CD4-positive, alpha-beta memory T cell (primary cell): ENCODE measurements around the gene PTGER4. TPM values are rescaled to one million over a fixed set of nuclear protein-coding genes. Genes with fewer than 3 reads are reported as not detected.

ENCODE experiments used
- CTCF ChIA-PET: fragments of 350-600 bp; sonication (Branson Sonifier 250); formaldehyde crosslinking; loops from one replicate; lab custom pipeline; 2021; ENCODE audit warnings: inconsistent platforms; ENCODE audit not compliant: partially characterized antibody; lab: Charles Lee
- POLR2A ChIA-PET: fragments of 350-600 bp; sonication (Branson Sonifier 250); formaldehyde crosslinking; loops from one replicate; lab custom pipeline; 2021; ENCODE audit not compliant: partially characterized antibody; lab: Charles Lee
- DNase-seq, 5 donors: peaks; one replicate each; pipeline versions ENCODE4 v3.0.0 to v3.0.0-alpha.2; 2020 to 2022; ENCODE audit warnings: mixed read lengths in 1 of 5
- H3K27ac ChIP-seq: one replicate; pipeline ENCODE4 v1.7.0; 2013; ENCODE audit warnings: low read depth, low read length
- H3K27me3 ChIP-seq: 2 replicates; pipeline ENCODE4 v1.7.0; 2013; ENCODE audit warnings: mild to moderate bottlenecking, low read length, moderate library complexity; ENCODE audit not compliant: insufficient read depth
- H3K36me3 ChIP-seq: 2 replicates; pipeline ENCODE4 v1.7.0; 2013; ENCODE audit warnings: mild to moderate bottlenecking, low read length, moderate library complexity; ENCODE audit not compliant: insufficient read depth
- H3K4me1 ChIP-seq: 2 replicates; pipeline ENCODE4 v1.7.0; 2013; ENCODE audit warnings: mild to moderate bottlenecking, low read length, moderate library complexity; ENCODE audit not compliant: insufficient read depth
- H3K4me3 ChIP-seq, 2 donors: one replicate each; pipeline ENCODE4 v1.7.0; 2013; ENCODE audit warnings: low read length in 2 of 2, mild to moderate bottlenecking in 1 of 2
- H3K9me3 ChIP-seq, 2 donors: one replicate each; pipeline ENCODE4 v1.7.0; 2013; ENCODE audit warnings: low read length in 2 of 2, control low read depth in 1 of 2; ENCODE audit not compliant: control insufficient read depth in 1 of 2
- H3K27ac Mint-ChIP-seq, 7 donors: one replicate each; pipeline ENCODE4 v1.8.0; 2020 to 2021; ENCODE audit warnings: mixed read lengths in 7 of 7, mild to moderate bottlenecking in 6 of 7, inconsistent platforms in 3 of 7, moderate library complexity in 3 of 7
- H3K27me3 Mint-ChIP-seq, 2 donors: one replicate each; pipeline ENCODE4 v1.8.0; 2020 to 2021; ENCODE audit warnings: mixed read lengths in 2 of 2
- H3K36me3 Mint-ChIP-seq, 2 donors: one replicate each; pipeline ENCODE4 v1.8.0; 2020 to 2021; ENCODE audit warnings: mixed read lengths in 2 of 2, inconsistent platforms in 1 of 2, mild to moderate bottlenecking in 1 of 2
- H3K4me1 Mint-ChIP-seq, 4 donors: one replicate each; pipeline ENCODE4 v1.8.0; 2020 to 2021; ENCODE audit warnings: mixed read lengths in 4 of 4, mild to moderate bottlenecking in 1 of 4
- H3K4me3 Mint-ChIP-seq, 8 donors: one replicate each; pipeline ENCODE4 v1.8.0; 2020 to 2021; ENCODE audit warnings: mixed read lengths in 8 of 8, mild to moderate bottlenecking in 7 of 8, moderate library complexity in 6 of 8, inconsistent platforms in 3 of 8
- H3K9me3 Mint-ChIP-seq, 8 donors: one replicate each; pipeline ENCODE4 v1.8.0; 2020 to 2021; ENCODE audit warnings: mixed read lengths in 8 of 8, mild to moderate bottlenecking in 5 of 8, inconsistent platforms in 3 of 8, moderate library complexity in 1 of 8
- intact Hi-C: fragments of 100-400 bp; cut with micrococcal nuclease; formaldehyde crosslinking; loops from one replicate; pipeline ENCODE4 v1.15.1; 2023
- polyA plus RNA-seq, 2 donors: library from polyadenylated mRNA; unstranded; fragments of 300-500 nt; fragmentation: Illumina TruSeq; gene quantifications; one replicate each; pipeline ENCODE4 v1.2.3, GENCODE V29; 2021
- total RNA-seq, 2 experiments: library from RNA; stranded (reverse); gene quantifications; one replicate each; pipeline ENCODE4 v1.2.3, GENCODE V29; 2021

Gene PTGER4
- total and polyA plus RNA-seq, 4 experiments from 2014 or later, result 59.3 to 106 (median 63.8) TPM

DNA sequence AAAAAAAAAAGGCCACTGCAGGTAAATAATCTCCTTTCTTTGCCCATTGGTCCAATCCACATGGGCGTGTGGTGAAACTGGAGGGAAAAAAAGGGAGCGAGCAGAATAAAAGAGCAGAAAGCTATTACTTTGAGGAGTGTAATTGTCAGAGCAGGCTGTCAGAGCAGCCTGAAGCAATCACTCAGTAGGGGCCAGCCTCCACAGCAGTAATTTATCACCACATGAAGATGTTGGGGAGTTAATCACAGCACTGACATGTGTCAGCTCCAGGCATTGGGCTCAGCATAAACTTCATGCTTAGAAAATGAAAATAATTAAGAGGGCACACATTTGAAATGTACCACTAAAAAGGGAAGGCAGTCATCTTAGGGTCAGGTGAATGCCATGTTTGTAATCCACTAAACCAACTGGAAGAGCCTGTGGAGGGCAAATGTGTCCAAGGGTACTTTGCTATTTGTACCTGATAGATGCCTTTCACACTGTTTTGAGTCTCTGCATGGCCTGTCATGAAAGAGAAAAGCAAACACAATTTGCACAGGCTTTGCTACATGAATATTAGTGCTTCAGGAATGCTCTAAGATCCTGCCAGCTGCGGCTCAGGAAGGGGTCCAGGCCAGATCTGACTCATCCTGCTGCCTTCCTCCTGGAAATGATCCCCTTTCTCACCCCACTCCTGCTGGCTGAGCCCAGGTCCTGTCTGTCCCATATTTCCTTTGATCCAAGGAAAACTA lies 2.9 kb upstream of the PTGER4 start:
- no peak for DNase-seq
- peak overlapping the region; percentile 50 for H3K27ac ChIP-seq
- Mint-ChIP-seq H3K9me3 (peaks cover 0 to 6% (median under 1%) of the 10 kb centered on the region in 8 donors), H3K4me1 (peaks cover 51 to 84% (median 61%) of the 10 kb centered on the region in 4 donors), H3K4me3 (peak overlapping the region in 6 of 8 donors; percentile 8 to 75 (median 31)), H3K27me3 (no peaks in the 10 kb centered on the region), H3K36me3 (peaks cover 14 to 18% of the 10 kb centered on the region in 2 donors), H3K27ac (peak overlapping the region; percentile 80 to 98 (median 92))
- no peaks in the 10 kb centered on the region for H3K36me3 ChIP-seq
- no peak overlapping the region for H3K4me3 ChIP-seq
- ChIA-PET CTCF (interaction anchor here (1.8 to 2.6 kb wide), 3 partner anchors 11 to 24 kb away, joined by 5 to 7 read pairs (median 6); no protein-coding TSS in a partner anchor), POLR2A (interaction anchor here (0.5 to 8.5 kb wide), 13 partner anchors 9 to 1573 kb away, joined by 3 to 158 read pairs (median 4); no protein-coding TSS in a partner anchor)
- intact Hi-C loops, result loop anchor here (5.0 kb wide), 1 partner anchor 1404 kb away; no protein-coding TSS in a partner anchor
- no peaks in the 10 kb centered on the region for H3K9me3 ChIP-seq
- H3K27me3 ChIP-seq, result no peaks in the 10 kb centered on the region
- peaks cover 69% of the 10 kb centered on the region for H3K4me1 ChIP-seq

DNA sequence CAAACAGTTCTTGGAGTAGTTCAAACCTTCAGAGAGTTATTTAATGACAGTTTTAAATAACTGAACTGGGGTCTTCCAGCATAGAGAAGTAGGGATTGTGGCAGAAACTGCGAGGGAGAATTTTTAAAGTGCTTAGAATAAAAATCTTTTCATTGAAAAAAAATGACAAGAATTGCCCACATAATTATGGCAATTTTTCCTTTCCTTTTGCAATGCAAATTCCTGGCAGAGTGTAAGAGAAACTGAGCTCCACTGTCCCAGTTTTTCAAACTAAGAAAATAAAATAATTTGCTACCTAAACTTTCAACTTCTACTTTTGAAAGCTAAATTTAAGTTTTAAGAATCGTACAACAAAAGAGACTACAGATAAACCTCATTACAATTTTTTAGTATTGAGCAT lies 2.3 kb upstream of the PTGER4 start:
- Histone ChIP-seq H3K4me1 (peaks cover 64% of the 10 kb centered on the region), H3K9me3 (no peaks in the 10 kb centered on the region), H3K4me3 (no peak overlapping the region), H3K36me3 (no peaks in the 10 kb centered on the region), H3K27me3 (no peaks in the 10 kb centered on the region), H3K27ac (peak overlapping the region; percentile 50)
- ChIA-PET POLR2A (interaction anchor here (0.5 to 8.5 kb wide), 10 partner anchors 8 to 1573 kb away, joined by 3 to 158 read pairs (median 4); no protein-coding TSS in a partner anchor), CTCF (interaction anchor here (1.0 to 2.6 kb wide), 4 partner anchors 12 to 25 kb away, joined by 3 to 7 read pairs (median 6); no protein-coding TSS in a partner anchor)
- intact Hi-C loops, result loop anchor here (5.0 kb wide), 1 partner anchor 1405 kb away; no protein-coding TSS in a partner anchor
- Mint-ChIP-seq H3K9me3 (peaks cover 0 to 9% (median 1%) of the 10 kb centered on the region in 8 donors), H3K27ac (peak overlapping the region in 6 of 7 donors; percentile 9 to 99 (median 94)), H3K4me3 (peak overlapping the region in 3 of 8 donors; percentile 9 to 52 (median 42)), H3K27me3 (no peaks in the 10 kb centered on the region), H3K36me3 (peaks cover 21 to 24% of the 10 kb centered on the region in 2 donors), H3K4me1 (peaks cover 48 to 80% (median 57%) of the 10 kb centered on the region in 4 donors)
- no peak for DNase-seq

DNA sequence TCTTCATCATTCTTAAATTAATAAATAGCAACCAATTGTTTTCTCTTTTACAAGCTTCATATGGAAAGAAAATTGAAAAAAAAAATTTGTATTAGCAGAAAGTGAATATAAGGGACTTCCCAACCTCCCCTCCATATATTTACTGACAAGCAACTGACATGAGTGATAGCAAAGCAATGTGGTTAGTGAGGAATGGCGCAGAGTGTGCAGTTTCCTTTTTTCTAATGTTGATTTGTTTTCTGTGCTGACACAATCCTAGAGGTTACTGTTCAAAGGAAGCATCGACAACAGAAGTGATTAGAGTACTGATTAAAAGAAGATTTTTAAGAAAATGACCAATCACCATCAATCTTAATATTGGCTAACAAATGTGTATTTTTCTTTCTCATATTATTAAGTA lies 1.7 kb upstream of the PTGER4 start:
- no peaks in the 10 kb centered on the region for H3K9me3 ChIP-seq
- Mint-ChIP-seq H3K36me3 (peaks cover 25 to 30% of the 10 kb centered on the region in 2 donors), H3K27ac (peak overlapping the region in 6 of 7 donors; percentile 23 to 99 (median 98)), H3K4me1 (peaks cover 43 to 74% (median 52%) of the 10 kb centered on the region in 4 donors), H3K9me3 (peaks cover 0 to 9% (median 1%) of the 10 kb centered on the region in 8 donors), H3K4me3 (peak overlapping the region; percentile 34 to 100 (median 60)), H3K27me3 (no peaks in the 10 kb centered on the region)
- DNase-seq, result peak in 3 of 5 donors; percentile 40 to 62 (median 52)
- CTCF ChIA-PET, result interaction anchor here (1.0 to 2.6 kb wide), 4 partner anchors 11 to 26 kb away, joined by 3 to 7 read pairs (median 6); no protein-coding TSS in a partner anchor
- peaks cover 58% of the 10 kb centered on the region for H3K4me1 ChIP-seq
- H3K36me3 ChIP-seq, result no peaks in the 10 kb centered on the region
- H3K27ac ChIP-seq, result peak overlapping the region; percentile 86
- intact Hi-C loops, result loop anchor here (2.0 to 5.0 kb wide), 2 partner anchors 99 to 1406 kb away; no protein-coding TSS in a partner anchor
- H3K4me3 ChIP-seq, result no peak overlapping the region
- POLR2A ChIA-PET, result interaction anchor here (0.8 to 8.5 kb wide), 9 partner anchors 8 to 268 kb away, joined by 3 to 158 read pairs (median 4); no protein-coding TSS in a partner anchor
- no peaks in the 10 kb centered on the region for H3K27me3 ChIP-seq

DNA sequence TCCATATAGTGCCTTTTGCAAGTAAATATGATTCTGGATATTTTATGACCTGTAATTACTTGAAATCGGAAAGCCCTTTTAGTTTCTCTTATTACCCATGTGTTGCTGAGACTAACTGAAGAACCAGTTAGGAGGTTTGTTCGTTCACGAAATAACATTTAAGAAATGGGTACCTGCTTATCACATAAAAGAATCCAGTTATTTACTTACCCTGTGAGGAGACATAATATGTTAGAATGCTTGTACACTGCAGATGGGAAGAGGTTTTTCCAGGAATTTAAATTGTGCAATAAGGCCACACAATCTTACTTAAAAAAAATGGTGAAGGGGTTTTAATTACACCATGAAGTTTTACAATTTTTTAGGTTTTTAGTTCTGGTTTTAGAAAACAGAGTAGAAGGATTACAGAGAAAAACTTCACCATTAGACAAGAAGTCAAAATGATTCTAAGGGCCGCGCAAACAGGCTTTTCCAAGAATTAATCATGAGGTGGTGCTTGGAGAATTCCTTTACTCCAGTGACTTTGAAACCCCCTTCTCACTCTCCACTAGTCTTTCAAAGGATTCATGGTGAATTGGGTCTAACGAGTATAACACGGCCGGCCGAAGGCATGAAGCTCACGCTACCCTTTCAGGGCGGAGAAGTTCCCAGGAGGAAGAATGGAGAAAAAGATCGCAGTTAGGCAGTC lies 1.1 kb upstream of the PTGER4 start:
- POLR2A ChIA-PET, result interaction anchor here (1.6 to 9.5 kb wide), 8 partner anchors 7 to 270 kb away, joined by 3 to 194 read pairs (median 25); no protein-coding TSS in a partner anchor
- peaks cover 53% of the 10 kb centered on the region for H3K4me1 ChIP-seq
- intact Hi-C loops, result loop anchor here (1.0 to 5.0 kb wide), 7 partner anchors 24 to 1406 kb away; partner anchors contain the start of gene RPL37
- Mint-ChIP-seq H3K36me3 (peaks cover 31 to 36% of the 10 kb centered on the region in 2 donors), H3K27me3 (no peaks in the 10 kb centered on the region), H3K27ac (peak overlapping the region; percentile 87 to 99 (median 98)), H3K4me1 (peaks cover 39 to 74% (median 48%) of the 10 kb centered on the region in 4 donors), H3K4me3 (peak overlapping the region; percentile 92 to 100 (median 99)), H3K9me3 (peaks cover 0 to 9% (median 1%) of the 10 kb centered on the region in 8 donors)
- CTCF ChIA-PET, result interaction anchor here (1.8 to 1.9 kb wide), 2 partner anchors 13 to 26 kb away, joined by 5 to 6 read pairs; no protein-coding TSS in a partner anchor
- no peaks in the 10 kb centered on the region for H3K27me3 ChIP-seq
- no peaks in the 10 kb centered on the region for H3K36me3 ChIP-seq
- H3K4me3 ChIP-seq, result peak overlapping the region; percentile 67 to 74
- H3K9me3 ChIP-seq, result no peaks in the 10 kb centered on the region
- DNase-seq, result no peak
- H3K27ac ChIP-seq, result peak overlapping the region; percentile 86

DNA sequence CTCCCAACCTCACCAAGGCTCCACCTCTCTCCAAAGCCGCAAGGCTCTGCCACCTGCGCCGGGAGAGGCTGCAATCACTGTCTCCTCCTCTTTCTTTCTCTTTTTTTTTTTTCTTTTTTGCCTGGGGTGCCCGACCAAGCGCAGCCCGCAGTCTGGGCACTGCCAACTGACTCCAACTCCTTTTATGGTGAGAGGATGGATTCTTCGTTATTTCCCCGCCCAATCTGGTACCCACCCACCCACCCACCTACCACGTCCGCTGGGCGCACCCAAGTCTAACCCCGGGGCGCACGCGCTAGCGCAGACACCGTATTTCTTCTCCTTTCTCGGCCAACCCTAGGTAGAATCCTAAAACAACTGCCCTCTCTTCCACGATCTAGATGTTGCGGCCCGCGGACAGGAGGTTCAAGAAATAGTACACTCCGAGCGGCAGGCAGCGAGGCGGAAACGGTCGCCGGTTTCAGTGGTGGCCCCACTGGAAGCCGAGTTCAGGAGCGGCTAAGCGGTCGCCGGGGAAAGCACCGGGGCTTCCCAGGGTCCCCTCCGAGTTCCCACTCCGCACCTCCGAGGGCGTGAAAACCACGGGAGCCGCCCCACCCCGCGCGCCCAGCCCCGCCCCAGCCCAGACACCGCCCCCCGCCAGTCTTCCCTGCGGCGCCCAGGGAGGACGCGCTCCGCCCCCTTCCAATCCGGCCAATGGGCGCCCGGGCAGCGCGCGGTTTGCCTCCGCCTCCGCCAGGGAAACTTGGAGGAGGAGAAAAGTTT lies 385 bp upstream of the PTGER4 start:
- Mint-ChIP-seq H3K27ac (peak overlapping the region; percentile 87 to 99 (median 98)), H3K4me1 (peaks cover 34 to 70% (median 46%) of the 10 kb centered on the region in 4 donors), H3K36me3 (peaks cover 34 to 42% of the 10 kb centered on the region in 2 donors), H3K9me3 (peaks cover 0 to 9% (median 1%) of the 10 kb centered on the region in 8 donors), H3K27me3 (no peaks in the 10 kb centered on the region), H3K4me3 (peak overlapping the region; percentile 92 to 100 (median 99))
- ChIA-PET CTCF (interaction anchor here (0.9 to 8.0 kb wide), 7 partner anchors 9 to 731 kb away, joined by 3 to 58 read pairs (median 7); no protein-coding TSS in a partner anchor), POLR2A (interaction anchor here (0.6 to 9.5 kb wide), 28 partner anchors 9 to 1246 kb away, joined by 3 to 194 read pairs (median 6); no protein-coding TSS in a partner anchor)
- Histone ChIP-seq H3K36me3 (no peaks in the 10 kb centered on the region), H3K9me3 (no peaks in the 10 kb centered on the region), H3K27me3 (no peaks in the 10 kb centered on the region), H3K4me3 (peak overlapping the region; percentile 74 to 92), H3K4me1 (peaks cover 46% of the 10 kb centered on the region), H3K27ac (peak overlapping the region; percentile 86)
- DNase-seq, result peak; percentile 90 to 92 (median 90)
- intact Hi-C loops, result loop anchor here (1.0 to 5.0 kb wide), 7 partner anchors 25 to 1407 kb away; partner anchors contain the start of gene RPL37
